ENCODE data around the gene ULK4.

ULK4 gene

GRCh38 chr3:41324156-41324475 lies 637.8 kb downstream of the ULK4 start:
- no peak overlapping the region for H3K27ac ChIP-seq (ENCODE audit: extremely low read depth, low read depth, low read length)
- no peaks in the 10 kb centered on the region for H3K4me1 ChIP-seq (ENCODE audit: control insufficient read depth, insufficient read depth, low read length)
- H3K36me3 ChIP-seq (ENCODE audit: control insufficient read depth in 2 of 2, insufficient read depth in 1 of 2, low read length in 2 of 2): no peaks in the 10 kb centered on the region
- H3K4me3 ChIP-seq (ENCODE audit: low read depth, low read length): no peak overlapping the region
- no peaks in the 10 kb centered on the region for H3K9me3 ChIP-seq (ENCODE audit: control insufficient read depth, insufficient read depth, low read depth, low read length)
- POLR2A ChIA-PET: interaction anchor here (0.5 kb wide), 1 partner anchor 21 kb away, joined by 5 read pairs; no protein-coding TSS in a partner anchor
- TF ChIP-seq ZNF518A (tag by site-specific recombination; conservative IDR thresholded peaks at IDR 0.05; ENCODE audit: low read depth) (no peak), ZNF394 (tag by site-specific recombination; IDR thresholded peaks at IDR 0.05; ENCODE audit: borderline replicate concordance) (no peak), KLF8 (tag by site-specific recombination; IDR thresholded peaks at IDR 0.05) (no peak), ZNF549 (tag by site-specific recombination; IDR thresholded peaks at IDR 0.05) (no peak), ZNF600 (tag by site-specific recombination; IDR thresholded peaks at IDR 0.05) (no peak), ZNF398 (tag by site-specific recombination; IDR thresholded peaks at IDR 0.05) (no peak)
- CTCF ChIA-PET: no interaction called here

GRCh38 chr3:41323467-41324155 lies 638.3 kb downstream of the ULK4 start:
- ChIA-PET CTCF (no interaction called here), POLR2A (no interaction called here)
- TF ChIP-seq ZNF350 (tag by site-specific recombination; IDR thresholded peaks at IDR 0.05) (no peak), ZNF645 (tag by site-specific recombination; IDR thresholded peaks at IDR 0.05) (no peak), ZBTB49 (tag by site-specific recombination; IDR thresholded peaks at IDR 0.05; ENCODE audit: low read depth) (no peak), ZNF148 (tag by site-specific recombination; IDR thresholded peaks at IDR 0.05; ENCODE audit: borderline replicate concordance) (no peak), ZNF664 (tag by site-specific recombination; IDR thresholded peaks at IDR 0.05) (no peak), HIC1 (tag by site-specific recombination; IDR thresholded peaks at IDR 0.05) (no peak)
- Histone ChIP-seq H3K4me1 (ENCODE audit: control insufficient read depth, insufficient read depth, low read length) (no peaks in the 10 kb centered on the region), H3K4me3 (ENCODE audit: low read depth, low read length) (no peak overlapping the region), H3K27ac (ENCODE audit: extremely low read depth, low read depth, low read length) (no peak overlapping the region), H3K36me3 (ENCODE audit: control insufficient read depth in 2 of 2, insufficient read depth in 1 of 2, low read length in 2 of 2) (no peaks in the 10 kb centered on the region), H3K9me3 (ENCODE audit: control insufficient read depth, insufficient read depth, low read depth, low read length) (no peaks in the 10 kb centered on the region)
